ENCODE results near the gene MYO3B.

MYO3B gene

DNA sequence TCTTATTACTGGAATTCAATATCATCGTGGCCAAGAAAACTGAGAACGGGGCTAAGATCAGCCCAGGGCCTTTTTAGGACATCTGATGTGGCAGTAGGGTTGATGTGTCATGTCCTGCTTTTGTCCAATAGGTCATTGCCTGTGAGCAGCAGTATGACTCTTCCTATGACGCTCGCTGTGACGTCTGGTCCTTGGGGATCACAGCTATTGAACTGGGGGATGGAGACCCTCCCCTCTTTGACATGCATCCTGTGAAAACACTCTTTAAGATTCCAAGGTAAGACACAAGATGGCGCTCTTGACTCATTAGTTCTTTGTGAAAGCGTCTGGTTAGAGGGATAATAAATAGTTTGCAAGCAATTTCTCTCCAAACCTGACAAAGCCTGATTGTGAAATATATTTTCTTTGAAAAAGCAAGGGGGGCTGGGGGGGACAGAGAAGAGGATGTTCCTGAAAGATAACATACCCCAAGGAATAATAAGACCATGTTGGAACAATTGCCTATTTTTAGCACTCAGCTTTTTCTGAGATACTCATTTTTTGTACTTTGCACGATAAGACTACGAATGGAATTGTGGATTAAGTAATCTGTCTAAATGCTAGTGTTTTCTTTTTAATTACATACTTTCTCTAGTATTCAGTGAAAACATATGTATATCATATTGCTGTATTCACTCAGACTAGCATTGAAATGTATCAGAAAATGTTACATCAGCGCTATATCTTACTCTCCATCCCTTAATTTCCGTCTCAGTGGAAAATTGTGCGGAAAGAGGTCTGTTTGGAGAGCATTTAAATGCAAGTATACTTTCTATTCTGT, 58.1 kb downstream of the MYO3B start:
- in situ Hi-C loops (cut with MboI; ENCODE audit: low sequenced_read_pairs), result no loop called here

DNA sequence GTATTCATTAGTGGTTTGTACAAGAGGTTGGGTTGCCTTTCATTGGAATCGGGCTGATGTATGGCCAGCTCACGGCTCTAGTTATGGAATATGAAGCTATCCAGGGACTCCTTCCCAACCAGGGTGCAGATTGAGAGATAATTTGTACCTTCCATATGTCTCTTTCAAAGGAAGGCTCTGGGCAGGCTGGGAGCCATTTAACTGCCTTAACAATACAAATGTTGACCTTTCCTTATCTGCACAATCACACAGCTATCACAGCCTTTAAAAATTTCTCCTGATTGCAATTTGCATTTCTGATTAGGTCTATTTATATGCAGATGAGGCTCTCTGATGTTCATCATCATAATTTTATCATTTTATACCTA, 58.7 kb downstream of the MYO3B start:
- in situ Hi-C loops (cut with MboI; ENCODE audit: low sequenced_read_pairs), result no loop called here

DNA sequence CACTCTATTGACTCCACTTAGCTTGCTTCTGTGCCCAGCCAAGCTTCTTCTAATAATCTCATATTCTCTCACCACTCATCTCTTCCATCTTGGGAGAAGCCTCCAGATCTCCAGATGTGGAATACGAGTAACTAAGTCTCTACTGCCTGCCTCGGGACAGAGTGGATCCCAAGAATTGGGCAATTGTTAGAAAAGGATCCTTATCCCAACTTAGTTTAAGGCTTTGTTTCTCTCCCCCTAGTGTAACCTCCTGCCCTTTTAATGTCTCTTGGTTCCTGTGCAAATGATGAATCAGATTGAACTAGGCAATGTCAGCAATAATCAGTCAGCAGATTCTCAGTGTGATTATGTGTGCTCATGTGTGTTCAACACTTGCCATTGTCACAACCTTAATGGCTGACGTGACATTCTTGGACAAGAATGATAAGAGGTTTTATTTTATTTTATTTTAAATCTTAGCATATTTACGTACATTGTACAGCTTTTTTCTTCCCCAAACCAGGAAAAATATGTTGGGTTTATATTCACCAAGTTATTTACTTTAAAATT, 59.7 kb downstream of the MYO3B start:
- in situ Hi-C loops (cut with MboI; ENCODE audit: low sequenced_read_pairs), result no loop called here

DNA sequence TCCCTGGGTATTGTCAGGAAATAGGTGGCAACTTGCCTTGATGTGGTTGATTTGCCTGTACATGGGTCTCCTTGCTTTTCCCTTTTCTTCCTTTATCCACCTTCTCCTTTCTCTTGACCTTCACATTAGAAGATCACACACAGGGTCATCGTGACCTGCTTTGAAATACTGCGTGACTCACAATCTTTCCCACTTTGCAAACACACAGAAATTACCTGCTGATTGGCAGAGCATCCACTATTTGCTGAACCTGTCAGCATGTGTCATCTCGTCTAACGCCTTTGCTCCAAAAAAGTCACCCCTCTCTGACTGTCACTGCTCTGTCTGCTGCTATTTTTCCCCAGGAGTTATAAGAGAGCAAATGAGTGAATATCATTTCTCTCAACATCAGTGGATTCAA, 60.8 kb downstream of the MYO3B start:
- in situ Hi-C loops (cut with MboI; ENCODE audit: low sequenced_read_pairs), result no loop called here

DNA sequence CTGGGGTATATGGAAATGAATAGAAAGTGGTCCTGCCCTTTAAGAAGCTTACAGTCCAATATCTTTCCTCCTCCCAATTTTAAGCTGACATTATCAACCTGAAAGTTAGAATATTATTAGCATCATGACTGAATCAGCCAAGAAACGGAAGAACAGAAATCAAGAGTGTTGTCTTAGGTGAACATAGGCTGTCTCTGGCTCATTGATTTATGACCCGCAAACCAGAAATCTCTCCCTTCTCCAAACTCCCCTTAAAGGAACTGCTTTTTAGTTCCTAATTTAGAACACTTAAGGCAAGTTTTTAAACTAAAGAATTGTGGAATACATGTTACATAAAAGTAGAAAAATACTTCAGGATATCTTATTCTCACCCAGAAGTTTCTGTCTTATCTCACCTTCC, 62.7 kb downstream of the MYO3B start:
- in situ Hi-C loops (cut with MboI; ENCODE audit: low sequenced_read_pairs), result no loop called here

DNA sequence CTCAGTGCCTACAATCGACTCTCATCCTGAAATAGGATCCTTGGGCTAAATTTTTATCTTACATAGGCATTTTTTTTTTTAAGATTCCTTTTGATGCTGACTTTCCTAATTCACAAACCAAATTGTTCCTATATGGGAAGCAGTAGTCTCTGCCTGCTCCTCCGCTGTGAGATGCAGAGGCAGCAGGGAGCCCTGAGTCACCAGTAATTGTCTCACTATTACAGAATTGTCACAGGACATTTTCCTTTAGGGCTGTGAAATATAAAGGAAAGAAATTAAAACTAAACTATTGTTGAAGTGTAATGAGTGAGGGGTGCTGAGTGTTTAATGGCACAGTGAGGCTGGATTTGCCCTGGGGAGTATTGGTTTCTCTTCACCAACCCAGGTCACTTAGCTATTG, 63.8 kb downstream of the MYO3B start:
- in situ Hi-C loops (cut with MboI; ENCODE audit: low sequenced_read_pairs), result no loop called here

DNA sequence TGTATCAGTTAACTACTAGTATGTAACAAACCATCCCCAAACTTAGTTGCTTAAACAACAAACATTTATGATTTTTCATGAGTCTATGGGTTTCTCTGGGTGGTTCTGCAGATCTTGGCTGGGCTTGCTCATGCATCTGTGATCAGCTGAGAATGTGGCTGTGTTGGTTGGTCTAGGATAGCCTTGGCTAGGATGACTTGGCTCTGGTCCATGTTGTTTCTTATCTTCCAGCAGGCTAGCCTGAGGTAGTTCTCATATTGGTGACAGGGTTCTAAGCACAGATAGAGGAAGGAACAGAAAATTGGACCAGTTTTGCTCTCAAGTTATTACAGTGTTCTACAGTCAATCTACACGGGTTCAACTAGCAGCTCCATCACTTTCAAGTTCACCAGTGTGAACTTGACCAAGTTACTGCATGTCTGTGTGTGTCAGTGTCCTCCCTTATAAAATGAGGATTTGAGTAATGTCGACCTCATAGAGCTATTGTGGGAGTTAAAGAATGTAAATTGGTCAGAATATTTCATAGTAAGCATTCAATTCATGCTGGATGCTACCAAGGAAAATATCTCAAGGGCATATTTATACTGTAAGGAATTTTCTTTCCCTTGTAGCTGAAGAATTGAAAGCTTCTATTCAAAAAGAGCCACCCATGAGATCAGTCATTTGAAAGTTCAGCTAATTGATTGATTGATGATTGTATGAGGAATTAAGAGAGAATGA, 65.3 kb downstream of the MYO3B start:
- in situ Hi-C loops (cut with MboI; ENCODE audit: low sequenced_read_pairs), result no loop called here

- in situ Hi-C loops (cut with MboI; ENCODE audit: low sequenced_read_pairs), result no loop called here
Observed at GRCh38 chr2:170243898-170244297, 66.0 kb downstream of the MYO3B start.

DNA sequence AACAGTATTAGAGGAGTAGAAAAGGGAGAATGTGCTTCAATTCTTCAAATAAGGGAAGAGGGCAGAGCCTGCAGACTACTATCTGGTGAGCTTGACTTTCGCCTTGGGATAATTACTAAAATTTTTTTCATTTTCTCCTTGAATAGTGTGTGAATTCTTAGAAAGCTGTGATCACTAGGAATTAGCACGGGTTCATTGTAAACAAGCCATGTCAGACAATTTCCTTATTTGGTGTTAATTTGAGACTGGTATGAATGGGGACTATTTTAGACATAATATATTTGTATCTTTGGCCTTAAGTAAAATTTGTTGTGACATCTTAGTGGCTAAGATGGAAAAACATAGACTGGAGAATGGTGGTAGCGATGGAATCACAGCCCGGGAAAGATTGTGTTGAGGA, 66.6 kb downstream of the MYO3B start:
- in situ Hi-C loops (cut with MboI; ENCODE audit: low sequenced_read_pairs), result no loop called here

DNA sequence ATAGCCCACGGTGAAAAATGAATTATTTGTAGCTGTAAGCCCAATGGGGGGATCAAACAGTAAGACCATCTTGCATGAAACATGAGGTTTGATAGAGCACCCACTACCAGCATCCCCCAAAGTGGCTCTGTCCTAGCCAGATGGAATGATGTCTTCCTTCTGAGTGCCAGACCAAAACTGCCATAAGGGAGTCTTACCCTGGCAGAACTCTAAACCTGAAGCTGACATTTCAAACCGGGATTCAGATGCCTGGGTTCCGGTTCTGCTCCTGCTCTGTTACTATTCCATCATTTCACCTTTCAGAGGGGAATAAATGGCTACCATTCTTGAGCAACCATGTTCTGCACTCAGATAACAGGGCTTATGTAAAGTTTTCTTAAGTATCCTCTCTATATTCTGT, 67.4 kb downstream of the MYO3B start:
- in situ Hi-C loops (cut with MboI; ENCODE audit: low sequenced_read_pairs), result no loop called here

DNA sequence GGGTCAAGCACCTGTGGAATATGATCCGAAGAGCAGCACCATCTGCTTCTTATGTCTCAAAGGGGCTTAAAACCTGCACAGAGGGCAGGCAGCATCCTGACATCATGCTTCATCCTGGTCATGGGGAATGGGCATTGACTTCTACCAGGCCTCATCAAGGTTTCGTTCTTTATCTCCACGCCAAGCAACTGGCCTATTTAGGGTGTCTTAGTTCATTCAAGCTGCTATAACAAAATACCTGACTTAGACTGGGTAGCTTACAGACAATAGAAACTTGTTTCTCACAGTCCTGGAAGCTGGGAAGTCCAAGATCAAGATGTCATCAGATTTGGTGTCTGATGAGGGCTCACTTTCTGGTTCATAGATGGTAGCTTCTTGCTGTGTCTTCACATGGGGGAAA, 69.4 kb downstream of the MYO3B start:
- in situ Hi-C loops (cut with MboI; ENCODE audit: low sequenced_read_pairs), result no loop called here

DNA sequence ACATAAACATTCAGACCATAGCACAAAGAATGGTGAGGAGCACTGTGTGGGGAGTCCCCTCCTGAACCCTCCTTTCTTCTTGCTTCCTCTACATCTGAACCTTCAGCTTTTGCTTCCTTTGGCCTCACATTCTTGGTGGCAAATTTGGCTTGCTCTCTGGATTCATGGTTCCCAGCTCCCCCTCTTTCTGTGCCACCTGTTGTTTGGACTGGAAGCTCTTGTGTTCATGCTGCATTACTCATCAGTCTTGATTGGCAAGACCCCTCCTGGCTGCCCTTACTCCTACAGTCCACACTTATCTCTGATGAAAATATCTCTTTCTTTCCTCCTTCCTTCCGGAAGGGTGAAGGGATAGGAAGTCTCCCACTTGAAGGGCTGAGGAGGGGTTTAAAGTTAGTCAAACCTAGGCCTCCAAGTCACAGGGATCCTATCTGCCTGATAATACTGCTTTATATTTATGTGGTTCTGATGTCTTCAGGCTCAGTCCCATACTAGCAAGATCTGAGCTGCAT, 70.0 kb downstream of the MYO3B start:
- in situ Hi-C loops (cut with MboI; ENCODE audit: low sequenced_read_pairs), result no loop called here

GRCh38 chr2:170248574-170249393, 70.8 kb downstream of the MYO3B start:
- in situ Hi-C loops (cut with MboI; ENCODE audit: low sequenced_read_pairs), result no loop called here

- in situ Hi-C loops (cut with MboI; ENCODE audit: low sequenced_read_pairs), result no loop called here
Observed at GRCh38 chr2:170249761-170250160, 71.8 kb downstream of the MYO3B start.

DNA sequence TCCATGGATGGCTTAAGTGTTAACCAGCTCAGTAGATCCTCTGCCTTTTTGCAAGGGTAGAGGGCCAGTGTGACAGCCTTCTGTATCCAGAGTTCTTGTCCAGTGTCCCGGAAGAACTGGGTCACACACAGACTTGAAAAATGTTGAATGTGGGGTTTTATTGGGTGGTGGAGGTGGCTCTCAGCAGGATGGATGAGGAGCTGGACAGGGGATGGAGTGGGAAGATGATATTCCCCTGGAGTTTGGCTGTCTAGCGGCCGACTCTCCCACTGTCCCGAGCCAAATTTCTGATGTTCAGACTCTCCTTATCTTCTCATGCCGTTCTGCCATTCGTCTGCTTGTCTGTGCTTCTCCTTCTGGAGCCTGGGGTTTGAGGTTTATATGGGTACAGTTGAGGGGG, 72.6 kb downstream of the MYO3B start:
- in situ Hi-C loops (cut with MboI; ENCODE audit: low sequenced_read_pairs), result no loop called here

GRCh38 chr2:170252414-170252813, 74.5 kb downstream of the MYO3B start:
- in situ Hi-C loops (cut with MboI; ENCODE audit: low sequenced_read_pairs), result no loop called here

DNA sequence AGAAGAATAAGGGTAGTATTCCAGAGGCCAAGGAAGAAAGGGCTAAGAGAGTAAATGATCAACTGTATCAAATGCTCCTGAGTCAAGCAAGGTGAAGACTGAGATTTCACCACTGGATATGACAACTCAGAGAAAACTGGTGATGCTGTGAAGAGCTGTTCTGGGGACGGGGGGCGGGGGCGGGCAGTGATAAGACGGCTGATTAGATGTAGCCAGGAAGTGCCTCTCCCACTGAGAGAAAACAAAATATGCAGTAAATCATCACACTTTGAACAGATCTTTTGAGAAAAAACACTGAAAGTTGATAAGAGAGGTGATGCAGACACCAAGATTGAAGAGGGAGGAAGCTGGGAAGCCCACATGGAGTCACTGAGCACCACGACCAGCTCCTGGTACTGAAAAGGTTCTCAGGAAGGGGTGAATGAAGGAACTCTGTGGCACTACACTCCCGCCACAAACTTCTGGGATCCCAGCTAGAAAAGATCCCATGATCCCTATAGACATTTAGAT, 75.8 kb downstream of the MYO3B start:
- in situ Hi-C loops (cut with MboI; ENCODE audit: low sequenced_read_pairs), result no loop called here

GRCh38 chr2:170254293-170254732, 76.4 kb downstream of the MYO3B start:
- in situ Hi-C loops (cut with MboI; ENCODE audit: low sequenced_read_pairs), result no loop called here

DNA sequence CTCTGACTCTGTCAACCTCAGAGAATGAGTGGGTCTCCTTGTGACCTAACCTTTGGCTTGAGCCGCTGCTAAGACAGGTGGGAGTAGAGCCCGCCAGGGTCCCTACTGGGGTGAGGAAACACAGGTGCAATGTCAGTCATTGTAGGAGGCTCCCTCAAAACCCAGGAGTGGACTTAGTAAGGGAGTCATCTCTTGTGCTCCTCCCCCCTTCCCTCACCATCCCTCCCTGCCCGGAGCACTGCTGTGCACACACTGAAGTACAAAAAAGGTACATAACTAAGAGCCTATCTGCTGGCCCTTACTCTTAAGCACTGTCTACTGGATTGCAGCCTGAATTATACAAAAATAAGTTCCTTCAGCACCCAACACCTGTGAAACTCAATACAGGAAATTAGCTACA, 77.2 kb downstream of the MYO3B start:
- in situ Hi-C loops (cut with MboI; ENCODE audit: low sequenced_read_pairs), result no loop called here

- in situ Hi-C loops (cut with MboI; ENCODE audit: low sequenced_read_pairs), result no loop called here
Observed at GRCh38 chr2:170255971-170256370, 78.0 kb downstream of the MYO3B start.

DNA sequence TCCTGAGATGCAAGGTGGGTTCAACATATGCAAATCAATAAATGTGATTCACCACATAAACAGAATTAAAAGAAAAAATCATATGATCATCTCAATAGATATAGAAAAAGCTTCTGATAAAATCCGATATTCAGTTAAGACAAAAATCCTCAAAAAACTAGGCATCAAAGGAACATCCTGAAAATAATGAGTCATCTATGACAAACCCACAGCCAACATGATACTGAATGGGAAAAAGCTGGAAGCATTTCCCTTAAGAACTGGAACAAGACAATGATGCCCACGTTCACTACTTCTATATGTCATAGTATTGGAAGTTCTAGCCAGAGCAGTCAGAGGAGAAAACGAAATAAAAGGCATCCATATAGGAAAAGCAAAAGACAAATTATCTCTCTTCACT, 80.4 kb downstream of the MYO3B start:
- in situ Hi-C loops (cut with MboI; ENCODE audit: low sequenced_read_pairs), result no loop called here

Data from HL-60/S4 treated with phorbol 12-myristate 13-acetate at 8.2 ng/mL for 4 days and 3 days (cell line).